HG03469 (cell line): Measurements from ENCODE around the gene ATRNL1.

Experiments
- ATAC-seq: cut with Tn5 transposase; IDR thresholded peaks from one replicate; pipeline ENCODE4 v1.9.1; 2021; ENCODE audit warnings: mild to moderate bottlenecking, moderate library complexity, moderate number of reproducible peaks; ENCODE audit not compliant: unreplicated experiment

The ATRNL1 gene

DNA sequence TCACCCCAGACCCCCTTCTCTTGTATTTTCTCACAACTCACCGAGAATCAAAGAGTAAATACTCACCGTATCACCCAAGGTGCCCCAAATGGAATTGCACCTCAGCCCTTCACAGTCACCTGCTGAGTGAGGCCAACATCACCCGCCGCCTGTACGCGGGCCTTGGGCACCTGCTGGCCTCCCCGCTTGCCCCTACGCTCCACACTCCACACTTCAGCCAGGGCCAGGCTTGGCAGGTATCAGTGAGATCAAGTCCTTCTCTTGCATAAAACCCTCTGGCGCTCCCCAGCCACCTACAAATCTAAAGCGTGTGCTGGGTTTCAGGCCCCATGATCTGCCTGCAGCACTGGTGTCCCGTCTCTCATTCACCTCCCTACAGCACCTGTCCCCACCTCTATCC, 879.3 kb downstream of the ATRNL1 start:
- no peak for ATAC-seq

- ATAC-seq = no peak
These were observed 881.2 kb downstream of the ATRNL1 start for GRCh38 chr10:115974351-115974750.

DNA sequence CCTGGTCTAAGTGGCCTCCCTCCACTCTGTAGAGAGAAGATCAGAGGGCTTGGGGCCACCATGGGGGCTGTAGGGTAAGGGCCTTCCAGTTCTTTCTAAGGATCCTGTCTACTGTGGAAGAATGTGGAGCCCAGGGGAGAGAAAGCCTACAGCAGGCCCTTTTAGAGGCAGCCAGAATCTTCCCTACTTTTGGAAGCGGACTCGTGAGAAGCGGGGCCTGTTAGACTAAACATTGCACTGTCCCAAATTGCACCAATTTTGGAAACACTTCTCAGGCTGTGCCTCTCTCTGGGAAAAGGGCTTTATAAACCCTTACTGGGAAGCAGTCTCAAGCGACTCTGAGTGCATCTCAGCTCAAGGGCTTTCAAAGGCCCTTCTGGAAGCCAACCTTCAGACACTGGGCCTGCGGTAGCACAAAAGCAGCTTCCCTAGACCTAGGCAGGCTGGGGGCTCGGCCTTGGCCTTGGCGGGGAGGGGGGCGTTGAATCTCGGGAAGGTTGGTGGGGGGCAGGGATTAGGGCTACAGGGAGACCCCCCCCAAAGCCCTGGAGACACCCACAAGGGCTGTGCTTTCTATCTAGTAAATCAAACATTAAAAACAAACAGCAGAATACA, 881.8 kb downstream of the ATRNL1 start:
- no peak for ATAC-seq

- no peak for ATAC-seq
These were observed 882.3 kb downstream of the ATRNL1 start for GRCh38 chr10:115975506-115975905.

GRCh38 chr10:115976342-115976741, 883.2 kb downstream of the ATRNL1 start:
- ATAC-seq = no peak

DNA sequence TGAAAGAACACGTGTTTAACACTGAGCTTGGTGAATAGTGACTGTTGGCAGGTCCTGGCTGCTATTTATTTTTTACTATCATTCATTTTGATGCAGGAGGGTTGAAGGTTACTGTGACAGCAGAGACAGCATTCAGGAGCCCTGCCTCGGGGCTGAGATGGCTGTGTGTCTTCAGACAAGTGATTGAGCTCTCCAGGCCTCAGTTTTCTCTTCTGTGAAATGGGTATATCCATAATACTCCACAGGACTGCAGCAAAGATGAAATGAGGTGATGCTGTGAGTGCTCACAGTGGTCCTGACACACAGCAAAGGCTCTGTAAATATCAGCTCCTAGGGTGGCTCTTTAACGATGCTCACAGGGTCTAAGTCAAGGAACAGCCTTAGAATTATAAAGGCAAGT, 884.7 kb downstream of the ATRNL1 start:
- no peak for ATAC-seq

DNA sequence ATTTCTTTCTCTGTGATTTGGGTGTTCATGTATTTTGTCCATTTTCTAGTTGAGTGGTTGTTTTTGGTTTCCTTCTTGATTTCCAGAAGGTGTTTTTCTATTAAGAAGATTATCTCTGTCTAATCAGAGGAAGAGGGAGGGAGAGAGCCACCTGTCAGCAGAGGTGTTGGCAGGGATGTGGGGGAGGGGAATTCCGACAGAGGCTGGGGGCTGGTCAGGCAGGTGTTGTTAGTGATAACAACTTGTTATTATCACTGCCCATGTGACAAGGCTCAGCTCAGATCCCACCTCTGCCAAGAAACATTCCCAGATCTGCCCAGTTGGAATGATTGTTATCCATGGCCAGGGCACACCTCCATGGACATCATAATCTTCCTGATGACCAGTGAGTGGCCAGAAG, 886.4 kb downstream of the ATRNL1 start:
- ATAC-seq = no peak

- ATAC-seq = no peak
These were observed 887.3 kb downstream of the ATRNL1 start for GRCh38 chr10:115980470-115980869.

- ATAC-seq = no peak
These were observed 887.9 kb downstream of the ATRNL1 start for GRCh38 chr10:115981081-115981480.

GRCh38 chr10:115982076-115982475, 888.9 kb downstream of the ATRNL1 start:
- ATAC-seq = no peak

DNA sequence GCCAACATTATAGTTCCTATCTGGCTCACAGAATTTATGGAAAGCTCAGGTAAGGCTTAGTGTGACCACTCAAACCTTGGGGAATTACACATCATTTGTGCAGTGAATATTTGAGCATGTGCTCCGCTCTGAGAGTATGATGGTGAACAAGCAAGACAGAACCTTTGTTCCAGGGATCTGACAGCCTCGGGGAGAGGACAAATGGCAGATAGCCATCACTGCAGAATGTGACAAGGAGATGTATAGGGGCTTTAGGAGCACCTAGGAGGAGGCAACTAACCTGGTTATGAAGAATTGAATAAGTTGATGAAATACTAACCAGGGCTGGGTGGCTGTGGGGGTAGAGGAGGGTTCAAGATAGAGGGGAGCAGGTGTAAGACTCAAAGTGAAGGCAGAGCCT, 889.4 kb downstream of the ATRNL1 start:
- no peak for ATAC-seq

DNA sequence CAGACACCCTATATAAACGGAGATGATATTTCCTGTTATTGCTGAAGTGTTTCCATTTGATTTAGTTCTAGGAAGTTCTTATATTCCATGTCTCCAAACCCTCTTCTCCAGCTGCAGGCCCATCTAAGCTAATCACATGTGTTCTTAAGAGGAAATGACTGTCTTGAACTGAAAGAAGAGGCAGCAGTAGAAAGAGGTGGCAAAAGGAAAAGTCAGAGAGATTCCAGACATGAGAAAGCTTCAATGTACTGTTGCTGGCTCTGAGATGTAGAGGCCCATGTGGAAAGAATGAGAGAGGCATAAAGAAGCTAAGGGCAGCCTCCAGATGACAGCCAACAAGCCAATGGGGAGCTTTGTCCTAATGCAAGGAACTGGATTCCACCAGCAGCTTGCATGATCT, 892.6 kb downstream of the ATRNL1 start:
- ATAC-seq = no peak

DNA sequence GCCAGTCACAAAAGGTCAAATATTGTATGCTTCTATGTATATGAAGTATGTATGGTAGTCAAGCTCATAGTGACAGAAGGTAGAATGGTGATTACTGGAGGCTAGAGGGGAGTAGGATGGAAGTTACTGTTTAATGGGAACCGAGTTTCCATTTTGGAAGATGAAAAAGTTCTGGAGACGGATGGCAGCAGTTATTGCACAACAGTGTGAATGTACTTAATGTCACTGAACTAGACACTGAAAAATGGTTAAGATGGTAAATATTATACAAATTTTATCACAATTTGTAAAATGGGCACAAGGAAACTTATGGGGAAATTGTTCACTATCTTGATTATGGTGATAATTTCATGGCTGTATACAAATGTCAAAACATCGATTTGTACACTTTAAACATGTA, 895.2 kb downstream of the ATRNL1 start:
- ATAC-seq = no peak

DNA sequence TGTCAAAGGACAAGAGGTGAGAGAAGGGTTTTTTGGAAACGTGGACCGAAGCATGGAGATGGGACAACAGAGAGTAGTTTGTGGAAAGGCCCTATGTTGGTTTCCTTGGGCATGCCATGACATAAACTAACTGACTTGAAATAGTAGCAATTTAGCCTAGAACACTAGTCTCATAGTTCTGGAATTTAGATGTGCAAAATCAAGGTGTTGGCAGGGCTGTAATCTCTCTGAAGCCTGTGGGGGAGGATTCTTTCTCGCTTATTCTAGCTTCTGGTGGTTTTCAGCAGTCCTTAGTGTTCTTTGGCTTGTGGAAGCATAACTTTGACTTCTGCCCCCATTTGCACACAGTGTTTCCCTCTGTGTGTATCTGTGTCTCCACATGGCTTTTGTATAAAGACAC, 896.5 kb downstream of the ATRNL1 start:
- no peak for ATAC-seq

DNA sequence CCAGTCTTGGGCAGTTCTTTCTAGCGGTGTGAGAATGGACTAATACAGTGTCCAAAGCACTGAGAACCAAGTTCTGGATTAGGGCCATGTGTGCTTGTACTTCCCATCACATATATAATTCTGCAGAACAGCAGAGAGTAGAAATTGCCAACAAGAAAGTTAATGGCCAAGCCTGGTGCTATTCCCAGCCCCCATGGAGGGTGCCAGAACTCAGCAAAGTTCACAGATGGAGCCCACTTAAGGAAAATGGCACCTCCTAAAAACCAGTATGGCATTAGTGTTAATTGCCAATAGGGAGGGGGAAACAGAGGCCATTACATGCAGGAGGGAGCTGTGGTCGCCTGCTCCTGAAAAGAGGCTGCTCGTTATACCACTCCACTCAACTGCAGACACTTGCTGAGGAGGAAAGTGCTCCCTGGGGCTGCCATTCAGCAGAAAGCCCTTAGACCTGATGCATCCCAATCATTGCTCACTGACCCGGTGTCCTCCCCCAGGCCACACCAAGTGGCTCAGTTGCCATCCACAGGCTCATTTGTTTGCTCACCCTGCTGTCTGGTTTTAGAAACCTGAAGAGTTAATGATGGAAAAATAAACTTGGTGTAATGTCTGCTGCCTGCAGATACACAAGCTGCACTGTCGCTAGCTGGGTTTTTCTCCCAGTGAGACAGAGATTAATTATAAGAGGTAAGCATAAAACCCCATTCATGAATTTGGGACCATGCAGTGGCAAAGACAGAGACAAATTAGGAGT, 899.2 kb downstream of the ATRNL1 start:
- no peak for ATAC-seq

DNA sequence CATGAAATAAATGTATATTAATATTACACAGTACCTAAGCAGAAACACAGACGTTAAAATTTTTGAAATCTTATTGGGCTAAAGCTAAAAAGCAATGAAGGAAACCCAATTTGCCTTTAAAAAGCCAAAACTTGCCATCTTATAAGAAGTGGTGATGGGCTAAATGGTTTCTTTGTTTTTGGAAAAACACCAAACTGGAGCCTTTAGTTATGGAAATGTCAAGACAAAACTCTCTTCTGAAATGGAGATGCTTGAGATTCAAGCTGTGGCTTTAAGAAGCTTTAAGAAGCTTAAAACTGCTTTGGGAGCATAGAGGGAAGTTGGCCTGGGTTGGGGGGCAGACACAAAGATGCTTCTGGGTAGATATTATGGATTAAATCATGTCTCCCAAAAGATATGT, 902.9 kb downstream of the ATRNL1 start:
- ATAC-seq = no peak

- ATAC-seq = no peak
These were observed 905.1 kb downstream of the ATRNL1 start for GRCh38 chr10:115998301-115998700.
